ENCODE data around the gene TMEM138.
A peak's percentile ranks its signal among the peaks of the same experiment; 100 is the strongest.

The TMEM138 gene

GRCh38 chr11:61336171-61336935, 25.8 kb upstream of the TMEM138 start:
- H3K9me3 ChIP-seq (ENCODE audit: control insufficient read depth, insufficient read depth, low read length): no peaks in the 10 kb centered on the region
- H3K4me2 ChIP-seq (ENCODE audit: low read length): peak overlapping the region; percentile 59
- peaks cover 17% of the 10 kb centered on the region for H3K36me3 ChIP-seq (ENCODE audit: control insufficient read depth, low read length)
- peak overlapping the region; percentile 21; the same call in 1 of the 2 replicates for H3K27ac ChIP-seq (ENCODE audit: low read depth, low read length)
- 0 out of 2 replicates have a peak, but pooled peaks cover 4% of the 10 kb centered on the region for H3F3A ChIP-seq (ENCODE audit: control insufficient read depth, insufficient read depth)
- H3K27me3 ChIP-seq (ENCODE audit: control insufficient read depth, low read length): no peaks in the 10 kb centered on the region
- peaks cover 42% of the 10 kb centered on the region for H3K4me1 ChIP-seq (ENCODE audit: control insufficient read depth, low read length)
- H3K4me3 ChIP-seq (ENCODE audit: low read length): peak overlapping the region; percentile 34
- H3K9me2 ChIP-seq (replicated peaks; ENCODE audit: control insufficient read depth, low read length): no peaks in the 10 kb centered on the region
- H3K79me2 ChIP-seq (ENCODE audit: control insufficient read depth, low read length): peaks cover 26% of the 10 kb centered on the region
- TF ChIP-seq EZH2phosphoT487 (IDR thresholded peaks at IDR 0.05; ENCODE audit: borderline replicate concordance, low read length) (no peak), CTCF (IDR thresholded peaks at IDR 0.05; ENCODE audit: low read depth, low read length, poor library complexity, severe bottlenecking) (peak; percentile 98)
- H4K20me1 ChIP-seq (ENCODE audit: control insufficient read depth, insufficient read depth, low read depth, low read length): peaks cover 4% of the 10 kb centered on the region; the same call in 1 of the 2 replicates

GRCh38 chr11:61337706-61338470, 24.3 kb upstream of the TMEM138 start:
- H3K27ac ChIP-seq (ENCODE audit: low read depth, low read length): no peak overlapping the region
- no peaks in the 10 kb centered on the region for H4K20me1 ChIP-seq (ENCODE audit: control insufficient read depth, insufficient read depth, low read depth, low read length)
- no peaks in the 10 kb centered on the region for H3K9me2 ChIP-seq (replicated peaks; ENCODE audit: control insufficient read depth, low read length)
- peaks cover 35% of the 10 kb centered on the region for H3K4me1 ChIP-seq (ENCODE audit: control insufficient read depth, low read length)
- peaks cover 16% of the 10 kb centered on the region for H3K36me3 ChIP-seq (ENCODE audit: control insufficient read depth, low read length)
- H3K79me2 ChIP-seq (ENCODE audit: control insufficient read depth, low read length): peaks cover 10% of the 10 kb centered on the region
- no peaks in the 10 kb centered on the region for H3K9me3 ChIP-seq (ENCODE audit: control insufficient read depth, insufficient read depth, low read length)
- H3K4me2 ChIP-seq (ENCODE audit: low read length): no peak overlapping the region
- no peaks in the 10 kb centered on the region for H3K27me3 ChIP-seq (ENCODE audit: control insufficient read depth, low read length)
- H3F3A ChIP-seq (ENCODE audit: control insufficient read depth, insufficient read depth): 0 out of 2 replicates have a peak, but pooled peaks cover 4% of the 10 kb centered on the region
- TF ChIP-seq EZH2phosphoT487 (IDR thresholded peaks at IDR 0.05; ENCODE audit: borderline replicate concordance, low read length) (no peak), CTCF (IDR thresholded peaks at IDR 0.05; ENCODE audit: low read depth, low read length, poor library complexity, severe bottlenecking) (no peak)
- H3K4me3 ChIP-seq (ENCODE audit: low read length): no peak overlapping the region

- Histone ChIP-seq H3K36me3 (ENCODE audit: control insufficient read depth, low read length) (peaks cover 16% of the 10 kb centered on the region), H3K27me3 (ENCODE audit: control insufficient read depth, low read length) (no peaks in the 10 kb centered on the region), H3K4me3 (ENCODE audit: low read length) (no peak overlapping the region), H3K4me2 (ENCODE audit: low read length) (no peak overlapping the region), H3K79me2 (ENCODE audit: control insufficient read depth, low read length) (0 out of 2 replicates have a peak, but pooled peaks cover 3% of the 10 kb centered on the region), H3K27ac (ENCODE audit: low read depth, low read length) (no peak overlapping the region), H3K9me3 (ENCODE audit: control insufficient read depth, insufficient read depth, low read length) (no peaks in the 10 kb centered on the region), H4K20me1 (ENCODE audit: control insufficient read depth, insufficient read depth, low read depth, low read length) (no peaks in the 10 kb centered on the region), H3K4me1 (ENCODE audit: control insufficient read depth, low read length) (peaks cover 30% of the 10 kb centered on the region), H3F3A (ENCODE audit: control insufficient read depth, insufficient read depth) (0 out of 2 replicates have a peak, but pooled peaks cover 4% of the 10 kb centered on the region), H3K9me2 (replicated peaks; ENCODE audit: control insufficient read depth, low read length) (no peaks in the 10 kb centered on the region)
- TF ChIP-seq EZH2phosphoT487 (IDR thresholded peaks at IDR 0.05; ENCODE audit: borderline replicate concordance, low read length) (no peak), CTCF (IDR thresholded peaks at IDR 0.05; ENCODE audit: low read depth, low read length, poor library complexity, severe bottlenecking) (no peak)
Observed at GRCh38 chr11:61338783-61339489, 23.2 kb upstream of the TMEM138 start.
